T follicular helper cell (primary cell): Measurements from ENCODE around the gene MT1E.
A peak's percentile ranks its signal among the peaks of the same experiment; 100 is the strongest.
"Not testable (repeated sequence)": the region's sequence is repeated elsewhere in the genome, so short reads cannot be mapped to it uniquely, and the experiment has no call there.

Source experiments
- DNase-seq: peaks from one replicate; pipeline ENCODE4 v3.0.0-alpha.2; 2020; ENCODE audit warnings: low read depth

The MT1E gene

GRCh38 chr16:56672761-56673536, 47.4 kb downstream of the MT1E start:
- DNase-seq: no peak

DNA sequence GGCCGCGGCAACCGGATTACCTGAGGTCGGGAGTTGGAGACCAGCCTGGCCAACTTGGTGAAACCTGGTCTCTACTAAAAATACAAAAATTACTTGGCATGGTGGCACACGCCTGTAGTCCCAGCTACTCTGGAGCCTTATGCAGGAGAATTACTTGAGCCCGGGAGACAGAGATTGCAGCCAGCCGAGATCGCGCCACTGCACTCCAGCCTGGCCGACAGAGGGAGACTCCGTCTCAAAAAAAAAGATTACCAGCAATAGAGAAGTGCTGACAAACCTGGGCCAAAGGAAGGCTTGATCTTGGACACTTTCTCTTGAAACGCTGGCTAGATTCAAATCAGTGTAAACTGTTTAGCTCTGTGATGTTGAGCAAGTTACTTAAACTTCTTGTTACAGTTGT, 48.3 kb downstream of the MT1E start:
- DNase-seq: no peak

DNA sequence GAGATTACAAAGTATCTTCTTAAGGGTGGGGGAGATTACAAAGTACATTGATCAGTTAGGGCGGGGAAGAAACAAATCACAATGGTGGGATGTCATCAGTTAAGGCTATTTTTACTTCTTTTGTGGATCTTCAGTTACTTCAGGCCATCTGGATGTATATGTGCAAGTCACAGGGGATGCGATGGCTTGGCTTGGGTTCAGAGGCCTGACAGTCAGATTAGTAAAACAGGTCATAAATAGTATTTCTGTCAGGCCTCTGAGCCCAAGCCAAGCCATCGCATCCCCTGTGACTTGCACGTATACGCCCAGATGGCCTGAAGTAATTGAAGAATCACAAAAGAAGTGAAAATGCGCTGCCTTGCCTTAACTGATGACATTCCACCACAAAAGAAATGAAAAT, 49.0 kb downstream of the MT1E start:
- not testable (repeated sequence) for DNase-seq

- DNase-seq: peak; percentile 17
Observed at GRCh38 chr16:56675685-56676210, 50.2 kb downstream of the MT1E start.
